Measurements from ENCODE around the gene TCEAL7.

The TCEAL7 gene

DNA sequence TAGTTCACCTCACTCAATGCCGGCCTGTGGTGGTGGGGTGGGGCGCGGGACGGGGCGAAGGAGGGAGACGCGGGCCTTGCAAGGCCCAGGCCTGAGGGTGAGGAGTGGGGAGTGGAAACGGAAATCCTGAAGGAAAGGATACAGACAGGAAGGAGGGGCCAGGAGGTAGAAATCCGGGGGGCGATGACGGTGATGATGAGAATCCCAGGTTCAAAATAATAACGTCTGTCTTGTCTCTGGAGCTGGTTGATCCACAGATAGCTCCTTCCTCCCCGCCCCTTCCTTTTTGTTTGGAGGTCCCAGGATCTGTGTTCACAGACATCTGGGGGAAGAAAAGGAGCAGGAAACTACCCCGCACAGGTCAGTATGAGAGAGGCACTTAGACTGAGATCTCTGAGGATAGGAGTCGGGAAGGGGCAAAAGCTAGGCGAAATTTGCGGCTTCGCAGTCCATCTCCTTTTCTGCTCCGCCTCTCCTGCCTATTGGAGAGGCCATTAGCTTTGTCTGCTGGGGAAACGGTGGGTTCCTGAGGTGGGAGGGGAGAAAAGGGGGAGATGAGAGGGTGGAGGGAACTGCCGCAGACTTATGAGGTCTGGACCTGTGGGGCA, 746 bp downstream of the TCEAL7 start:
- peak; percentile 4 for DNase-seq (ENCODE audit: low read depth)
- TF ChIP-seq, protein P1, sequence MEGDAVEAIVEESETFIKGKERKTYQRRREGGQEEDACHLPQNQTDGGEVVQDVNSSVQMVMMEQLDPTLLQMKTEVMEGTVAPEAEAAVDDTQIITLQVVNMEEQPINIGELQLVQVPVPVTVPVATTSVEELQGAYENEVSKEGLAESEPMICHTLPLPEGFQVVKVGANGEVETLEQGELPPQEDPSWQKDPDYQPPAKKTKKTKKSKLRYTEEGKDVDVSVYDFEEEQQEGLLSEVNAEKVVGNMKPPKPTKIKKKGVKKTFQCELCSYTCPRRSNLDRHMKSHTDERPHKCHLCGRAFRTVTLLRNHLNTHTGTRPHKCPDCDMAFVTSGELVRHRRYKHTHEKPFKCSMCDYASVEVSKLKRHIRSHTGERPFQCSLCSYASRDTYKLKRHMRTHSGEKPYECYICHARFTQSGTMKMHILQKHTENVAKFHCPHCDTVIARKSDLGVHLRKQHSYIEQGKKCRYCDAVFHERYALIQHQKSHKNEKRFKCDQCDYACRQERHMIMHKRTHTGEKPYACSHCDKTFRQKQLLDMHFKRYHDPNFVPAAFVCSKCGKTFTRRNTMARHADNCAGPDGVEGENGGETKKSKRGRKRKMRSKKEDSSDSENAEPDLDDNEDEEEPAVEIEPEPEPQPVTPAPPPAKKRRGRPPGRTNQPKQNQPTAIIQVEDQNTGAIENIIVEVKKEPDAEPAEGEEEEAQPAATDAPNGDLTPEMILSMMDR (conservative IDR thresholded peaks at IDR 0.05; ENCODE audit: control insufficient read depth, insufficient read depth, low read depth, low read length), result no peak
- peak overlapping the region; percentile 50 for H3K4me3 ChIP-seq (ENCODE audit: control insufficient read depth, low read depth, low read length)

DNA sequence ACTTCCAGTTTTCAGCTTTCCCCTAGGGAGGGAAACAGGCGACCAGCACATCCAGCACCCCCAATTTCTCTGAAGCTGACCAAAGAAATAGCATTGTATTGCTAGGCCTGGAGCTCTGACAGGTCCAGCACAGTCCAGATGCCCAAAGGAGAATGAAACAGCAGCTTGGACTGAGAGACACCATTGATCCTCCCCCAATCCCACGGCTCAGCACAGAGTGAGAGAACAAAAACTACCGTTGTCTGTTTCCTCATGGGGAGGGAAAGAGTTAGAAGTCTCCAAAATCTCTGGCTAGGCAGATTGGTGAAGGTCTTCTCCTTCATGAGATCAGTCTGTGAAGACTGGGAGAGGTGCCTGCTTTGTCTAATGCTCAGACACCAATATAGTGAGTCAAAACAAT, 8.6 kb downstream of the TCEAL7 start:
- DNase-seq (ENCODE audit: low read depth), result no peak
- no peak overlapping the region for H3K4me3 ChIP-seq (ENCODE audit: control insufficient read depth, low read depth, low read length)
- TF ChIP-seq, protein P1 (conservative IDR thresholded peaks at IDR 0.05; ENCODE audit: control insufficient read depth, insufficient read depth, low read depth, low read length), result no peak

DNA sequence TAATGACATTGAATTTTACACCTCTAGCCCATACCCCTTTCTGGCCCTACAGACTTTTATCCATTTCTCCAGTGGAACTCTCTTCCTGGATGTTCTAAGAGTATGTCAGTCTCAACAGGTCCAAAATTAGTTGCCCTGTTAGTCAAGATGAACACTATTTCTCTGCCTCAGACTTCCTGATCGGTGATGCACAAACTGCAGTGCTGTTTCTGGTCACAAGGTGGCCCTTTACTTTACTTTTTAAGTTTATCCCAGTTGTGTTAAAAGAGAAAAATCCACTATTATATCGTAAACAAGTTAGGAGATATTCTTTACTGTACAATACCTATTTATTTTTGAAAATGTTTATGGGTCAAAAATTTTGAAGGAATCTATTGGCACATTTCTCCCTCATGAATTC, 13.1 kb downstream of the TCEAL7 start:
- H3K4me3 ChIP-seq (ENCODE audit: control insufficient read depth, low read depth, low read length), result no peak overlapping the region
- TF ChIP-seq, protein P1 (conservative IDR thresholded peaks at IDR 0.05; ENCODE audit: control insufficient read depth, insufficient read depth, low read depth, low read length), result peak; percentile 76
- DNase-seq (ENCODE audit: low read depth), result peak; percentile 63

DNA sequence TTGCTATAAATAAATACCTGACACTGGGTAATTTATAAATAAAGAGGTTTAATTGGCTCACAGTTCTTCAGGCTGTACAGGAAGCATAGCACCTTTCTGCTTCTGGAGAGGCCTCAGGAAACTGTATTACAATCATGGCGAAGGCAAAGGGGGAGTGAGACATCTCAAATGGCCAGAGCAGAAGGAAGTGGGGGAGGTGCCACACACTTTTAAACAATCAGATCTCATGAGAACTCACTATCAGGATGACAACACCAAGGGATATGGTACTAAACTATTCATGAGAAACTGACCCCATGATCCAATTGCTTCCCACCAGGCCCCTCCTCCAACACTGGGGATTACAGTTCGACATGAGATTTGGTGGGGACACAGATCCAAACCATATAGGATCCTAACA, 14.6 kb downstream of the TCEAL7 start:
- no peak overlapping the region for H3K4me3 ChIP-seq (ENCODE audit: control insufficient read depth, low read depth, low read length)
- no peak for DNase-seq (ENCODE audit: low read depth)
- TF ChIP-seq, protein P1 (conservative IDR thresholded peaks at IDR 0.05; ENCODE audit: control insufficient read depth, insufficient read depth, low read depth, low read length), result no peak

DNA sequence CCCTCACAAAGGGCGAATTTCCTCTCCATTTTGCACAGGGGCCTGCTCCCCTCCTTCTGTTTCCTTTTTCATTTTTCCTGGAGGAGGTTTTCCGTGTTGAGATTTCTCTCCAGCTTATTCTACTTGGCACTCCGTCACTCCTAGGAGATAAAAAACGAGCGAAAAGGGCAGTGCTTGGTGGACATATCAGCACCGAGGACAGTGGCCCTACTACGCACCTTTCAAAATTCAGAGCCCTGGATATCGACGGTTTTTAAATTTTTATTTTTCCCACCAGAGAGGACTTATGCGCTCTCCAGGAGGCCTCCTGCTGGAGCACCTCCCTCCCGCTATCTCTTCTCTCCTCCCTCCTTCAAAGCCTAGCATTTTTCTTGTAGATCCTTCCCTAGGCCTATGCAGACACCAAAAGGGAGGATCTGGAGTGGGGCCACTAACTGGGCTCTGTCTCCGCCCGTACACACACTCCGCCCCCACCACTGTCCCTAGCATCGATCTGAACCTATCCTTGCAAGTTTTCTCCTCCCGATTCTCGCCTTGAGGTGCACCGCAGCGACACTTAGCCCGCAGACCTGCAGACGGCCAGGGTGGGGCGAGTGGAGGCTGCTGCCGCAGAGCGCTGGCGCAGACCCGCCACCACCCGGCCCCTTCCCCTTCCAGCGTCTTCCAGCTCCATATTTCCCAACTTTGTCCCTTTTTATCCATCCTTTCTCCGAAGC, 17.8 kb downstream of the TCEAL7 start:
- DNase-seq (ENCODE audit: low read depth), result no peak
- TF ChIP-seq, protein P1 (conservative IDR thresholded peaks at IDR 0.05; ENCODE audit: control insufficient read depth, insufficient read depth, low read depth, low read length), result no peak
- H3K4me3 ChIP-seq (ENCODE audit: control insufficient read depth, low read depth, low read length), result no peak overlapping the region

DNA sequence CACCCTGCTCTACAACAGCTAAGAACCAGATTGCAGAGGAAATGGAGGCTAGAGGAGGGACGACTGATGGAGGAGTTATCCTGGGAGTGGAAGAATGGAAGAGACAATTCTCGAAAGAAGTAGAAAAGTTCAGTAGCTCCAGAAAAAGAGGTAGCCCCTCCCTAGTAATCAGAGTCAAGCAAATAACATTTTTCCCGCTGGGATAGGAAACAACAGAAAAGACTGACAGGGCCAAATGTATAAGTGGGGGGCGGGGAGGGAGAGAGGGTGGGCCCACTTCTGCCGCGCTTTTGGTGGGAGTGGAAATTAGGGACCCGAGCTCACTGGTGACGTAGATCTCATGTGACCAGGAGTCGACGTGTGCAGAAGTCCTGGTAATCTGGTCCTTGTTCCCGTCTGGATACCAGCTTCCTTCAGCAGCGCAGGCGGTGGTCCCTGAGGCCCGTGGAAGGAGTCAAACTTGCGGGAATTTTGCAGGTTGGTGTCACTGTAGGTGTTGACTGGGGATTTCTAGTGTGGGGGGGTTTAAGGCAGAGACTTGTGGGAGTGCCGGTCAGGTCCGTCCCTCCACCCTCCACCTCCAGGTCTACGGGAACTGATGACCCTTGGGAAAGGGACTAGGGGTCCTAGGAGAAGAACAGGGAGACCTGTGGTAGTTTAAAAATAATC, 26.2 kb downstream of the TCEAL7 start, which contains the start of gene TCEAL9:
Gene TCEAL9, plus strand, starts transcription at position 377 of the 669 bp plus-strand sequence. CDS start 1,179 bp downstream, outside the sequence.
- H3K4me3 ChIP-seq (ENCODE audit: control insufficient read depth, low read depth, low read length), result peak within 1 kb of the TSS; percentile 80
- TF ChIP-seq, protein P1 (conservative IDR thresholded peaks at IDR 0.05; ENCODE audit: control insufficient read depth, insufficient read depth, low read depth, low read length), result no peak
- peak; percentile 85 for DNase-seq (ENCODE audit: low read depth)

All from fibroblast of mammary gland (primary cell).